ENCODE data around the gene RNF11. TPM values are rescaled to one million over a fixed set of nuclear protein-coding genes. Genes with fewer than 3 reads are reported as not detected.
"Not testable (repeated sequence)": the region's sequence is repeated elsewhere in the genome, so short reads cannot be mapped to it uniquely, and the experiment has no call there.

The RNF11 gene
- total RNA-seq, 6 experiments from 2014 or later: 114 to 147 (median 128) TPM

- no peaks in the 10 kb centered on the region for H3K9me3 Mint-ChIP-seq
- peaks cover 15% of the 10 kb centered on the region for H3K4me1 Mint-ChIP-seq (ENCODE audit: low read depth)
- peaks cover 5% of the 10 kb centered on the region for H3K27me3 Mint-ChIP-seq (ENCODE audit: insufficient read depth)
- TF ChIP-seq CTCF (IDR thresholded peaks at IDR 0.05): no peak
- H3K4me3 Mint-ChIP-seq: no peak overlapping the region
- no peak overlapping the region for H3K27ac Mint-ChIP-seq
- H3K36me3 Mint-ChIP-seq (ENCODE audit: low read depth): no peaks in the 10 kb centered on the region; the same call in 1 of the 2 replicates
- no peak for DNase-seq
Measured at GRCh38 chr1:51247022-51247421, 10.9 kb downstream of the RNF11 start.

DNA sequence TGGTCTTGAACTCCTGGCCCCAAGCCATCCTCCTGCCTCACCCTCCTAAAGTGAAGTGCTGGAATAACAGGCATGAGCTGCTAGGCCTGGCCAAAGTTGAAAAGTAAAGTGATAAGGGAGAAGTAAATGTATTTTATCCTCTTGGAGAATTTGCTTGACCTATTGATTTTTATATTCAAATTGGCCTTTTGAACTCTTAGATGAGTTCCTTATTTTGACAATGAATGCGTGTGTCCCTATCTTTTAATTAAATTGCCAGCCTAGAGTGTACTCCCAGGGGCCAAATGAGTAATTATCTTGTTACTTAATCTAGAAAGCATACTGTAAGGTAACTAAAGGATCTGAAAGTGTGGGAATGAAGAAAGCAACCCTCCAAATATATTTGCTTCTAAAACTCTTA is 11.4 kb downstream of the RNF11 start:
- no peaks in the 10 kb centered on the region for H3K9me3 Mint-ChIP-seq
- H3K4me3 Mint-ChIP-seq: no peak overlapping the region
- no peak overlapping the region for H3K27ac Mint-ChIP-seq
- no peak for DNase-seq
- no peak for TF ChIP-seq CTCF (IDR thresholded peaks at IDR 0.05)
- H3K36me3 Mint-ChIP-seq (ENCODE audit: low read depth): no peaks in the 10 kb centered on the region; the same call in 1 of the 2 replicates
- peaks cover 5% of the 10 kb centered on the region for H3K27me3 Mint-ChIP-seq (ENCODE audit: insufficient read depth)
- H3K4me1 Mint-ChIP-seq (ENCODE audit: low read depth): peaks cover 14% of the 10 kb centered on the region

DNA sequence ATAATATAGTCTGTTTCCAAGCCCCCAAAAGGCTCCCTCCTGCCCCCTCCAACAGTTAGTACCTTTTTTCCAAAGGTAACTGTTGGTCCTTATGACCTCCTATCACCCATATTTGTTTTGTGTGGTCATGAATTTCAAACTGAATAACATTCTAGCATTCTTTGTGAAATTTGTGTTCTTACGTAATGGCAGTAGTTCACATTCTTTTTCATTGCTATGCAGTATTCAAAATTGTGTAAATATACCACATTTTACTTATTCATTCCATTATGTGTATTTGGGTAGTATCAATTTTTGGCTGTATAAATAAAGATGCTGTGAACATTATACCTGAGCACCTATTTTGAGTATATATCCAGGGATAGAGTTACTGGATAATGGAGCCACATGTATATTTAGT is 13.4 kb downstream of the RNF11 start:
- Mint-ChIP-seq H3K4me3 (no peak overlapping the region), H3K9me3 (no peaks in the 10 kb centered on the region), H3K4me1 (ENCODE audit: low read depth) (peaks cover 12% of the 10 kb centered on the region; the same call in 1 of the 2 replicates), H3K36me3 (ENCODE audit: low read depth) (no peaks in the 10 kb centered on the region; the same call in 1 of the 2 replicates), H3K27me3 (ENCODE audit: insufficient read depth) (peaks cover 5% of the 10 kb centered on the region), H3K27ac (no peak overlapping the region)
- no peak for TF ChIP-seq CTCF (IDR thresholded peaks at IDR 0.05)
- DNase-seq: no peak

- not testable (repeated sequence) for H3K27me3 Mint-ChIP-seq (ENCODE audit: insufficient read depth); H3K36me3 Mint-ChIP-seq (ENCODE audit: low read depth); DNase-seq; H3K4me3 Mint-ChIP-seq; H3K27ac Mint-ChIP-seq; H3K9me3 Mint-ChIP-seq
- H3K4me1 Mint-ChIP-seq (ENCODE audit: low read depth): peaks cover 15% of the 10 kb centered on the region
Measured at GRCh38 chr1:51250729-51251128, 14.7 kb downstream of the RNF11 start.

DNA sequence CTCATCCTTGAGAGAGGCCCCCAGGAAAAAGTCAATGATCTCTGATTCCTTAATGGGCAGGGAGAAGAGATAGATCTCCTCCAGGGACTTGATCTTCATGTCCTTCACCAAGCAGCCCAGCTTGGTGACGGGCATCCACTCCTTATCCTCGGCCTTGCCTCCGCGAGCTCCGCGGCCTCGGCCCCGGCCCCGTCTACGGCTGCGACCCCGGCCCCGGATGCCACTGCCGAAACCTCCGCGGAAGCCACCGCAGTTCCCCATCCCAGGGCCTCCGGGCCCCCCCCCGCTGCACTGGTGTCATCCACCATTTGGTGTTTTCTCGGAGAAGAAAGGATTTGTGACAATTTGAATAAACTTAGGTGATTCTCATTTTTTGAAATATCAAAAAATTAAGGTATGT is 15.1 kb downstream of the RNF11 start:
- not testable (repeated sequence) for H3K4me3 Mint-ChIP-seq; H3K9me3 Mint-ChIP-seq; H3K36me3 Mint-ChIP-seq (ENCODE audit: low read depth); DNase-seq; H3K27ac Mint-ChIP-seq; H3K27me3 Mint-ChIP-seq (ENCODE audit: insufficient read depth)
- H3K4me1 Mint-ChIP-seq (ENCODE audit: low read depth): peaks cover 19% of the 10 kb centered on the region

GRCh38 chr1:51252366-51252765 is 16.3 kb downstream of the RNF11 start:
- Mint-ChIP-seq H3K4me3 (no peak overlapping the region), H3K27me3 (ENCODE audit: insufficient read depth) (no peaks in the 10 kb centered on the region), H3K27ac (no peak overlapping the region), H3K36me3 (ENCODE audit: low read depth) (no peaks in the 10 kb centered on the region; the same call in 1 of the 2 replicates), H3K9me3 (no peaks in the 10 kb centered on the region), H3K4me1 (ENCODE audit: low read depth) (peaks cover 21% of the 10 kb centered on the region)
- TF ChIP-seq CTCF (IDR thresholded peaks at IDR 0.05): no peak
- no peak for DNase-seq

GRCh38 chr1:51253691-51254090 is 17.6 kb downstream of the RNF11 start:
- H3K4me3 Mint-ChIP-seq: no peak overlapping the region
- H3K36me3 Mint-ChIP-seq (ENCODE audit: low read depth): no peaks in the 10 kb centered on the region; the same call in 1 of the 2 replicates
- H3K9me3 Mint-ChIP-seq: no peaks in the 10 kb centered on the region
- no peak for DNase-seq
- no peak for TF ChIP-seq CTCF (IDR thresholded peaks at IDR 0.05)
- H3K27ac Mint-ChIP-seq: no peak overlapping the region
- H3K4me1 Mint-ChIP-seq (ENCODE audit: low read depth): peaks cover 21% of the 10 kb centered on the region
- H3K27me3 Mint-ChIP-seq (ENCODE audit: insufficient read depth): no peaks in the 10 kb centered on the region
